K562 (cell line): Measurements from ENCODE around the gene MRPL54. TPM values are rescaled to one million over a fixed set of nuclear protein-coding genes. Genes with fewer than 3 reads are reported as not detected.

ENCODE experiments used
- ATAC-seq: fragments of 200-7000 bp; cut with Tn5 transposase; 3 replicates; pipeline ENCODE4 v1.9.1; 2020; ENCODE audit warnings: moderate library complexity
- BruUV-seq: library from RNA; stranded (reverse); fragments of 400-500 nt; replicated peaks from 2 replicates; lab custom pipeline; 2021; lab: Mats Ljungman, UMichigan
- CTCF ChIA-PET: fragments of 300-600 bp; formaldehyde crosslinking; extraction: SDS; loops from one replicate; lab custom pipeline; 2021; ENCODE audit warnings: low intra/inter-chr PET ratio; lab: Yijun Ruan, JAX
- POLR2A ChIA-PET: fragments of 300-600, 350-650 bp; sonication (Branson Sonifier 250); formaldehyde crosslinking; extraction: SDS; loops from one replicate; lab custom pipeline; 2021; ENCODE audit warnings: antibody characterized with exemption, inconsistent platforms; lab: Yijun Ruan, JAX
- DNase-seq, 4 experiments: peaks; one replicate each; pipeline versions ENCODE4 v3.0.0 to v3.0.0-alpha.2; 2011 to 2018; ENCODE audit warnings: low spot score in 3 of 4, mixed read lengths in 3 of 4; ENCODE audit errors: extremely low read depth in 1 of 4
- FAIRE-seq: peaks from 2 replicates; lab custom pipeline; 2011; peaks lifted over from hg19 to GRCh38; lab: Jason Lieb, UNC
- H2AFZ ChIP-seq: 2 replicates; pipeline ENCODE4 v1.6.0; 2011; ENCODE audit warnings: low read depth, low read length, control low read depth, inconsistent platforms
- H3K27ac ChIP-seq: fragments of 200-600 bp; 3 replicates; pipeline ENCODE4 v1.8.0; 2011; ENCODE audit warnings: low read depth, mild to moderate bottlenecking, control low read depth, inconsistent platforms, low read length, moderate library complexity, mixed read lengths; ENCODE audit errors: extremely low read depth
- H3K27me3 ChIP-seq, 2 experiments: fragments of 300-600 bp in 1 of 2; 2 replicates in 1 of 2; 3 replicates in 1 of 2; pipeline versions ENCODE4 v1.6.0 to v1.8.0; 2011; ENCODE audit warnings: inconsistent platforms in 2 of 2, low read length in 2 of 2, mild to moderate bottlenecking in 1 of 2, mixed read lengths in 1 of 2, moderate library complexity in 1 of 2; ENCODE audit not compliant: control insufficient read depth in 2 of 2, insufficient read depth in 2 of 2
- H3K36me3 ChIP-seq: fragments of 300-600 bp; 3 replicates; pipeline ENCODE4 v1.8.0; 2011; ENCODE audit warnings: mild to moderate bottlenecking, low read length, inconsistent platforms; ENCODE audit not compliant: control insufficient read depth, insufficient read depth
- H3K4me1 ChIP-seq, 2 experiments: fragments of 200-600 bp in 1 of 2; replicated peaks in 1 of 2; 2 replicates in 1 of 2; 3 replicates in 1 of 2; pipeline versions ENCODE4 v1.5.1 to v1.8.0; 2011; ENCODE audit warnings: inconsistent platforms in 2 of 2, low read length in 2 of 2, mild to moderate bottlenecking in 1 of 2, mixed read lengths in 1 of 2, moderate library complexity in 1 of 2; ENCODE audit not compliant: control insufficient read depth in 2 of 2, insufficient read depth in 2 of 2
- H3K4me2 ChIP-seq: 2 replicates; pipeline ENCODE4 v1.6.1; 2011; ENCODE audit warnings: low read length, control low read depth, inconsistent platforms, mixed read lengths; ENCODE audit not compliant: insufficient read depth
- H3K4me3 ChIP-seq: fragments of 200-600 bp; sonication (generic), shearing (Covaris generic); 2 replicates; pipeline ENCODE4 v1.5.1; 2016; ENCODE audit warnings: control low read depth, inconsistent platforms
- H3K79me2 ChIP-seq: fragments of 200-600 bp; 3 replicates; pipeline ENCODE4 v1.8.0; 2011; ENCODE audit warnings: low read length, inconsistent platforms; ENCODE audit not compliant: control insufficient read depth, insufficient read depth
- H3K9ac ChIP-seq, 2 experiments: 2 replicates each; pipeline versions ENCODE4 v1.6.0 to v1.6.1; 2011; ENCODE audit warnings: low read depth in 2 of 2, low read length in 2 of 2, control low read depth in 1 of 2, inconsistent platforms in 1 of 2, mild to moderate bottlenecking in 1 of 2, mixed read lengths in 1 of 2; ENCODE audit not compliant: insufficient read depth in 1 of 2
- H3K9me1 ChIP-seq: one replicate; pipeline ENCODE4 v1.6.0; 2011; ENCODE audit warnings: inconsistent platforms, mild to moderate bottlenecking, low read length, moderate library complexity; ENCODE audit not compliant: control insufficient read depth, insufficient read depth
- H3K9me3 ChIP-seq: replicated peaks from 2 replicates; pipeline ENCODE4 v1.5.1; 2011; ENCODE audit warnings: low read depth, low read length, inconsistent platforms; ENCODE audit not compliant: control insufficient read depth, insufficient read depth
- H4K20me1 ChIP-seq: replicated peaks from 2 replicates; pipeline ENCODE4 v1.6.1; 2011; ENCODE audit warnings: low read length, inconsistent platforms, mixed read lengths; ENCODE audit not compliant: control insufficient read depth, insufficient read depth
- C11orf30 ChIP-seq: fragments of 450-650 bp; IDR thresholded peaks from 2 replicates; pipeline ENCODE4 v1.6.1; 2016; ENCODE audit warnings: low read depth, mild to moderate bottlenecking
- FOXJ2 ChIP-seq: fragments of 200-800 bp; sonication (Bioruptor generic); IDR thresholded peaks from 2 replicates; pipeline ENCODE4 v1.6.1; 2016; ENCODE audit warnings: missing genetic modification characterization, missing compliant biosample characterization
- MCM7 ChIP-seq, 2 experiments: fragments of 450-650 bp; IDR thresholded peaks; 2 replicates each; pipeline ENCODE4 v1.6.1; 2016 to 2018
- NCOR1 ChIP-seq: fragments of 450-650 bp; IDR thresholded peaks from 2 replicates; pipeline ENCODE4 v1.6.1; 2016; ENCODE audit warnings: mild to moderate bottlenecking, moderate library complexity
- NONO ChIP-seq, 2 experiments: fragments of 200-400 bp in 1 of 2; fragments of 450-650 bp in 1 of 2; formaldehyde crosslinking in 1 of 2; IDR thresholded peaks; 2 replicates each; pipeline ENCODE4 v1.6.1; 2017; ENCODE audit warnings: low read depth in 2 of 2, mild to moderate bottlenecking in 2 of 2, moderate library complexity in 2 of 2, low read length in 1 of 2
- RBM25 ChIP-seq: fragments of 200-400 bp; formaldehyde crosslinking; IDR thresholded peaks from 2 replicates; pipeline ENCODE4 v1.6.1; 2018; ENCODE audit warnings: low read length, low read depth, moderate library complexity; ENCODE audit not compliant: severe bottlenecking
- RHOXF2B ChIP-seq: fragments of 250-450 bp; sonication (Bioruptor Pico); conservative IDR thresholded peaks from 2 replicates; pipeline ENCODE4 v1.5.1; 2021
- SMARCA5 ChIP-seq: fragments of 450-650 bp; IDR thresholded peaks from 2 replicates; pipeline ENCODE4 v1.6.1; 2016
- ZFP30 ChIP-seq: fragments of 250-450 bp; sonication (Bioruptor Pico); IDR thresholded peaks from 2 replicates; pipeline ENCODE4 v1.8.0; 2022; ENCODE audit warnings: moderate library complexity, mild to moderate bottlenecking, inconsistent platforms, borderline replicate concordance
- ZNF445 ChIP-seq: fragments of 250-450 bp; sonication (Bioruptor Pico); IDR thresholded peaks from 2 replicates; pipeline ENCODE4 v1.4.0; 2020; ENCODE audit warnings: low read depth, mild to moderate bottlenecking, moderate library complexity
- ZNF583 ChIP-seq: fragments of 250-450 bp; sonication (Bioruptor Pico); IDR thresholded peaks from 2 replicates; pipeline ENCODE4 v1.4.0; 2020
- WGBS: fragments of 100-300 bp; shearing (Covaris generic); methylation state at CpG from one replicate; pipeline ENCODE4 v1.1.6; 2016; ENCODE audit warnings: low coverage, mixed read lengths; ENCODE audit not compliant: insufficient coverage; ENCODE audit errors: missing lambda C conversion rate; 5-methylcytosine and 5-hydroxymethylcytosine counted together
- in situ Hi-C: fragments of 300-500 bp; cut with MboI; formaldehyde crosslinking; loops from 4 replicates; pipeline ENCODE4 v1.15.0; 2018; ENCODE audit warnings: inconsistent platforms, mixed read lengths
- intact Hi-C: fragments of 100-400 bp; cut with micrococcal nuclease; formaldehyde crosslinking; loops from 2 replicates; pipeline ENCODE4 v1.14.2; 2022
- polyA plus RNA-seq, 8 experiments: library from polyadenylated mRNA; depleted of rRNA in 4 of 8; stranded (reverse) in 5 of 8; unstranded in 3 of 8; fragments of >200 nt; fragmentation: Nextera tagmentation in 2 of 8; fragmentation: Illumina TruSeq in 1 of 8; extraction: Ambion mirVana in 2 of 8; extraction: Trizol in 1 of 8; gene quantifications; 2 replicates each; pipeline versions ENCODE4 v1.2.1 to v1.2.3, GENCODE V29; 2011 to 2014; ENCODE audit warnings: inconsistent platforms in 1 of 8, missing spikeins in 1 of 8
- total RNA-seq, 7 experiments: library from RNA; depleted of rRNA in 6 of 7; stranded (reverse); fragments of >200 nt in 6 of 7; fragmentation: Illumina TruSeq in 2 of 7; extraction: Trizol in 2 of 7; gene quantifications; 2 replicates each; pipeline versions ENCODE4 v1.2.1 to v1.2.3, GENCODE V29; 2011 to 2021; ENCODE audit warnings: low replicate concordance in 1 of 7
- TF ChIP-seq, protein P1 (sequence below): fragments of 250-450 bp; sonication (Bioruptor Pico); IDR thresholded peaks from 2 replicates; pipeline ENCODE4 v1.8.0; 2022; ENCODE audit warnings: moderate library complexity, mild to moderate bottlenecking, inconsistent platforms
- TF ChIP-seq, protein P2 (sequence below): fragments of 250-450 bp; sonication (Bioruptor Pico); IDR thresholded peaks from 2 replicates; pipeline ENCODE4 v1.8.0; 2022; ENCODE audit warnings: inconsistent platforms, mild to moderate bottlenecking, moderate library complexity, borderline replicate concordance

MRPL54 gene
- total and polyA plus RNA-seq, 9 of the 15 experiments (the other 6 are each of a cell fraction or from before 2014, with no cell fraction given) = 3.5 to 120 (median 56.9) TPM

DNA sequence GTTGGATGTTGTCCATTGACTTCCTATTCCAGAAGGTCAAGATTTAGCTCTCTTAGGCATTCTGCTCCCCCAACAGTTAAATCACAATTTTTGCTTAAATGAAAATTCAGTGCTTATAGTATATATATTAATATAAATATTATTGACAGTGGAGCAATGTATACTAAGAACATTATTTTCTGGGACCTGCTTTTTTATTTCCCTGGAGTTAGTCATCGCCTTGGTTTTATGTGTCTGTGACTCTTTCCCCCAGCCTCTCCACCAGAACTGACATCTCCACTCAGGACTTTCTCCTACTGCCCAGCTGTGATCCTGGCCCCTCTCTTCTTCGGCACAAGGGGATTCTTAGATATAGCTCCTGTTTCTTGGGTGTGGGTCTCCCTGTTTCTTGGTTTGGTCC, 33.9 kb downstream of the MRPL54 start:
- no TSS peak for BruUV-seq
- CTCF ChIA-PET = no interaction called here
- POLR2A ChIA-PET = interaction anchor here (0.6 to 1.1 kb wide), 5 partner anchors 13 to 846 kb away, joined by 3 to 4 read pairs (median 3); no protein-coding TSS in a partner anchor

DNA sequence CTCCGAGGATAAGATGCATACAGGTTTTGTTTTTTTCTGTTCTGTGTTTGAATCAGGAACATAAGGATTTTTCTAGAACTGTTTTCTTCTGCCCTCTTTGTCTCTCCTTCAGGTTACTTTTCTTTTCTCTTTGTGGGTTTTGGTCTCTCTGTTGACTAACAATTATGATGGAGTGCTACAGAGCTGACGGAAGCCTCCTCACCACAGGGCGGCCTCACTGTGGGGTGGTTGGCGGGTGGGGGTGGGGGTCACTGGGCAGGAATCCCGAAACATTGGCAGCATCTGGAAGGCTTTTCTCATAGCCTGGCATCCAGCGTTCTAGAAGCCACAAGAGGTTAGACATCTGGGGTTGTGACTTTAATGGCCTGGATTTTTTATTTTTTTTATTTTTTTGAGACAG, 35.7 kb downstream of the MRPL54 start:
- H3K9me1 ChIP-seq = no peaks in the 10 kb centered on the region
- H3K79me2 ChIP-seq = no peaks in the 10 kb centered on the region
- no peak overlapping the region for H3K4me2 ChIP-seq
- FAIRE-seq (no peak), DNase-seq (no peak), ATAC-seq (no peak)
- no peak overlapping the region for H3K9ac ChIP-seq
- TF ChIP-seq RHOXF2B (CRISPR knock-in tag) (no peak), ZNF583 (CRISPR knock-in tag) (no peak), NONO (IDR thresholded peaks at IDR 0.05; ENCODE audit: low read depth in 2 of 2, low read length in 1 of 2) (no peak), SMARCA5 (no peak), FOXJ2 (tag) (no peak), ZFP30 (no peak), MCM7 (IDR thresholded peaks at IDR 0.05) (no peak), ZNF445 (no peak)
- TF ChIP-seq, protein P1, sequence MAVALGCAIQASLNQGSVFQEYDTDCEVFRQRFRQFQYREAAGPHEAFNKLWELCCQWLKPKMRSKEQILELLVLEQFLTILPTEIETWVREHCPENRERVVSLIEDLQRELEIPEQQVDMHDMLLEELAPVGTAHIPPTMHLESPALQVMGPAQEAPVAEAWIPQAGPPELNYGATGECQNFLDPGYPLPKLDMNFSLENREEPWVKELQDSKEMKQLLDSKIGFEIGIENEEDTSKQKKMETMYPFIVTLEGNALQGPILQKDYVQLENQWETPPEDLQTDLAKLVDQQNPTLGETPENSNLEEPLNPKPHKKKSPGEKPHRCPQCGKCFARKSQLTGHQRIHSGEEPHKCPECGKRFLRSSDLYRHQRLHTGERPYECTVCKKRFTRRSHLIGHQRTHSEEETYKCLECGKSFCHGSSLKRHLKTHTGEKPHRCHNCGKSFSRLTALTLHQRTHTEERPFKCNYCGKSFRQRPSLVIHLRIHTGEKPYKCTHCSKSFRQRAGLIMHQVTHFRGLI (CRISPR knock-in tag) = no peak
- TF ChIP-seq, protein P2, sequence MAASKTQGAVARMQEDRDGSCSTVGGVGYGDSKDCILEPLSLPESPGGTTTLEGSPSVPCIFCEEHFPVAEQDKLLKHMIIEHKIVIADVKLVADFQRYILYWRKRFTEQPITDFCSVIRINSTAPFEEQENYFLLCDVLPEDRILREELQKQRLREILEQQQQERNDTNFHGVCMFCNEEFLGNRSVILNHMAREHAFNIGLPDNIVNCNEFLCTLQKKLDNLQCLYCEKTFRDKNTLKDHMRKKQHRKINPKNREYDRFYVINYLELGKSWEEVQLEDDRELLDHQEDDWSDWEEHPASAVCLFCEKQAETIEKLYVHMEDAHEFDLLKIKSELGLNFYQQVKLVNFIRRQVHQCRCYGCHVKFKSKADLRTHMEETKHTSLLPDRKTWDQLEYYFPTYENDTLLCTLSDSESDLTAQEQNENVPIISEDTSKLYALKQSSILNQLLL (CRISPR knock-in tag) = no peak
- BruUV-seq = no TSS peak
- no peak overlapping the region for H2AFZ ChIP-seq
- H4K20me1 ChIP-seq = no peaks in the 10 kb centered on the region
- H3K27me3 ChIP-seq = peaks cover 20 to 28% of the 10 kb centered on the region in 2 experiments; a peak in 4 of 5 replicates
- H3K4me1 ChIP-seq = peaks cover 0 to 9% of the 10 kb centered on the region in 2 experiments; a peak in 3 of 5 replicates
- 18% methylated on average over 5 of the region's 6 CpGs for WGBS
- H3K4me3 ChIP-seq = no peak overlapping the region
- CTCF ChIA-PET = no interaction called here
- POLR2A ChIA-PET = no interaction called here
- no peaks in the 10 kb centered on the region for H3K9me3 ChIP-seq
- in situ Hi-C loops = no loop called here
- intact Hi-C loops = no loop called here
- no peak overlapping the region for H3K27ac ChIP-seq
- H3K36me3 ChIP-seq = no peaks in the 10 kb centered on the region

More for the DNA sequence above, 33.9 kb downstream of the MRPL54 start:
- no peak for FAIRE-seq
- DNase-seq = peak in 1 of 4 experiments; percentile 22
- Histone ChIP-seq H3K9ac (no peak overlapping the region), H4K20me1 (no peaks in the 10 kb centered on the region), H3K36me3 (no peaks in the 10 kb centered on the region), H2AFZ (no peak overlapping the region), H3K27ac (no peak overlapping the region), H3K79me2 (no peaks in the 10 kb centered on the region), H3K9me1 (no peaks in the 10 kb centered on the region), H3K27me3 (peaks cover 9 to 18% of the 10 kb centered on the region in 2 experiments; a peak in 3 of 5 replicates), H3K4me1 (peaks cover 0 to 3% of the 10 kb centered on the region in 2 experiments; a peak in 3 of 5 replicates), H3K9me3 (no peaks in the 10 kb centered on the region), H3K4me3 (no peak overlapping the region), H3K4me2 (no peak overlapping the region)
- ATAC-seq = no peak
- TF ChIP-seq RBM25 (peak; percentile 56), C11orf30 (no peak), NCOR1 (no peak)
- 31% methylated on average over 2 of the region's 2 CpGs for WGBS
- in situ Hi-C loops = no loop called here
- intact Hi-C loops = no loop called here
